Epithelial cell of alveolus of lung (primary cell): ENCODE results near the gene ARL10. TPM values are rescaled to one million over a fixed set of nuclear protein-coding genes. Genes with fewer than 3 reads are reported as not detected.

Experiments
- total RNA-seq: library from RNA; depleted of rRNA; stranded (reverse); fragments of >200 nt; gene quantifications from 2 replicates; pipeline ENCODE4 v1.2.1, GENCODE V29; 2015

Gene ARL10, protein sequence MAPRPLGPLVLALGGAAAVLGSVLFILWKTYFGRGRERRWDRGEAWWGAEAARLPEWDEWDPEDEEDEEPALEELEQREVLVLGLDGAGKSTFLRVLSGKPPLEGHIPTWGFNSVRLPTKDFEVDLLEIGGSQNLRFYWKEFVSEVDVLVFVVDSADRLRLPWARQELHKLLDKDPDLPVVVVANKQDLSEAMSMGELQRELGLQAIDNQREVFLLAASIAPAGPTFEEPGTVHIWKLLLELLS
- total RNA-seq: 5.7 and 20.5 TPM in 2 replicates

DNA sequence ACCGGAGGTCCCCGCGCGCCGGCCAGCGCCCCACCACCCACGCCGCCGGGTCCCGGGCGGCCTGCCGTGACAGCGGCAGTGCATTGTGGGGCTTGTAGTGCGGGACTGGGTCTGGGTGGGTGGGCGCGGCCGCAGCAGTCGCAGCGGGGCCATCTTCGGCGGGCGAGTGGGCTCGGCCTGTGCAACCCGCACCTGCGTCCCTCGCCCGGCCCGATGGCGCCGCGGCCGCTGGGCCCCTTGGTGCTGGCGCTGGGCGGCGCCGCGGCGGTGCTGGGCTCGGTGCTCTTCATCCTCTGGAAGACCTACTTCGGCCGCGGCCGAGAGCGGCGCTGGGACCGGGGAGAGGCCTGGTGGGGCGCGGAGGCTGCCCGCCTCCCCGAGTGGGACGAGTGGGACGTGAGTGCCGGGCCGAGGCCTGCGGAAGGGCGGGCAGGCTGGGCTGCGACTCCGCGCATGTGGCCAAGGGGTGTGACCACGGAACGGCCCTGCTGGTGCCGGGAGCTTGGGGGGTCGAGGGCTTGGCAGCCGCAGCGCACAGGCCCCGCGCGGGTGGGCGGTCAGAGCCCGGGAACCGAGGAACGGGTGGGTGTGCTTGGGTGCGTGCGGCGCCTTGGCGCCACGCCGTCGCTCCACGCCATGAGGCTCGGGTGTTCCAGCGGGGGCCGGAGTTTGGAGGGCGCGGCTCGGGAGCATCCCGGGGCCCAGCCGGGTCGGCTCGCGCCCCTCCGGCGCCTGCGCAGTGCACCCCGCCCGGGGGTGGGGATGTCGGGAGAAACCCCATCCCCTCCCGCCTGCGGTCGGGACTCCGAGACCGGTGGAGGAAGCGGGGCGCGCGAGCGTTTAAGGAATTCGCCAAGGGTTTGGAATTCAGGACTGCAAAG lies at the start of gene ARL10:
Gene ARL10 (plus strand): TSS at position 137 of the 881 bp plus-strand sequence. CDS start 77 bp downstream, at position 214.

DNA sequence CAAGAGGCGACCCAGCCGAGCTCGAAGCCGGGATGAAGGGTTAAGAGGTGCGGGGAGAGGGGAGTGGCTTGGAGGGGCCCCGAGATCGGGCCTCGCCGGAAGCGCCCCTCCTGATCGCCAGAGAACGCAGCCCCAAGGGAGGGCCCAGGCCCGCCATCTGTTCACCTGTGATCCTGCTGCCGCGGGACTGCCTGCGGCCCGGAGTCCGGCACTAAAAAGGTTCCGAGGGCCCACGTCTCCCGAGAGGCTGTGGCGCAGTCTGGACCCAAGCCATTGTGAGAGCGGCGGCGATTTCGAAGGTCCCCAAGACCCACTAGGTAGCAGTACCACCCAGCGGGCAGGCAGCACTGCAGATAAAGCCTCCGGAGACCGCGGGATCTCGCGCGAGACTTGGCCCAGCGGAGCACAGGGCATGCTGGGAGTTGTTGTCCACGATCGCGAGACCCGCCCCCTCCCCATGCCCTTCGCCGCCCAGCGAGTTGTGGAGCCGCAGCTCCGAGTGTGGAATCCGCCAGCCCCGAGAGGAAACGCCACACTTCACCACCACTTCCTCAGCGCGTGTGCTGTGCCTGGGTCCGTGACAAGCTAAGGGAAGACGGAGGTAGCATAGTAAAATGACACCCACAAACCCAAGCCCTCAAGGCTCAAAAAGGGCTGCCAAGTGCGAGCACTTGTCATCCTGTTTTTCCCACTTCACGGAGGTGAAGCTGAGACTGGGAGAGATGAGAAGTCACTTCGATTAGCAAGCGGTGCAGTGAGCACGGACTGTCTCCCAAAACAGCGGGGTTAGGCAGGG lies 3.7 kb upstream of the ARL10 start, which contains the start of gene KIAA1191:
Gene KIAA1191 (minus strand): TSS at position 328 of the 796 bp plus-strand sequence. CDS start 2,256 bp downstream, outside the sequence.

DNA sequence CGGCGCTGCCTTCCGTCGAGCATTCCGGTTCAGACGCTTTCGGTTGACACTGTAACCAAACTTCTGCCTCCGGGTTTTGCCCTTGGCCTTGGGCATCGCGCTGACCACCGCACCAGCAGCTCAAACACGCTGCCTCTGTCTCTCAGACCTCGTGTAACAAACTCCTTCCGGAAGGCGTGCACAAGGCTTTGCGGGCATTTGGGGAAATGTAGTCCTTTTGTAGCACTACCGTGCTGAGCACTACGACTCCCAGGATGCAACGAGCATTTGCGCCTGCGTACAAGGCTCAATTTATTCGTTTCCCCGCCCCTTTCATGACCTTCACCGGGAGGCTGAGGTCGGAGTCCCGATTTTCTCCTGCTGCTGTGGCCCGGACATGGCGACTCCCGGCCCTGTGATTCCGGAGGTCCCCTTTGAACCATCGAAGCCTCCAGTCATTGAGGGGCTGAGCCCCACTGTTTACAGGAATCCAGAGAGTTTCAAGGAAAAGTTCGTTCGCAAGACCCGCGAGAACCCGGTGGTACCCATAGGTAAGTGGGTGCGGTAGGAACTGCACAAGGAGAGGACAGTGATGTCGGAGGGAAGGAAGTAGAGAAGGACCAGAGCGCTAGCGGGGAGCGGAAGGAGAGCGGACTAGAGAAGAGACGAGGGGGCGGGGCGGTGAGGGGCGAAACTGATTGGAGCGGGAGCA lies 23.3 kb downstream of the ARL10 start, which contains the start of the genes HIGD2A and NOP16:
Gene HIGD2A (plus strand): TSS at position 308 of the 691 bp plus-strand sequence. CDS start 69 bp downstream, at position 377.
Gene NOP16 (minus strand): TSS at position 155 of the 691 bp plus-strand sequence. CDS start 59 bp downstream, at position 96.

DNA sequence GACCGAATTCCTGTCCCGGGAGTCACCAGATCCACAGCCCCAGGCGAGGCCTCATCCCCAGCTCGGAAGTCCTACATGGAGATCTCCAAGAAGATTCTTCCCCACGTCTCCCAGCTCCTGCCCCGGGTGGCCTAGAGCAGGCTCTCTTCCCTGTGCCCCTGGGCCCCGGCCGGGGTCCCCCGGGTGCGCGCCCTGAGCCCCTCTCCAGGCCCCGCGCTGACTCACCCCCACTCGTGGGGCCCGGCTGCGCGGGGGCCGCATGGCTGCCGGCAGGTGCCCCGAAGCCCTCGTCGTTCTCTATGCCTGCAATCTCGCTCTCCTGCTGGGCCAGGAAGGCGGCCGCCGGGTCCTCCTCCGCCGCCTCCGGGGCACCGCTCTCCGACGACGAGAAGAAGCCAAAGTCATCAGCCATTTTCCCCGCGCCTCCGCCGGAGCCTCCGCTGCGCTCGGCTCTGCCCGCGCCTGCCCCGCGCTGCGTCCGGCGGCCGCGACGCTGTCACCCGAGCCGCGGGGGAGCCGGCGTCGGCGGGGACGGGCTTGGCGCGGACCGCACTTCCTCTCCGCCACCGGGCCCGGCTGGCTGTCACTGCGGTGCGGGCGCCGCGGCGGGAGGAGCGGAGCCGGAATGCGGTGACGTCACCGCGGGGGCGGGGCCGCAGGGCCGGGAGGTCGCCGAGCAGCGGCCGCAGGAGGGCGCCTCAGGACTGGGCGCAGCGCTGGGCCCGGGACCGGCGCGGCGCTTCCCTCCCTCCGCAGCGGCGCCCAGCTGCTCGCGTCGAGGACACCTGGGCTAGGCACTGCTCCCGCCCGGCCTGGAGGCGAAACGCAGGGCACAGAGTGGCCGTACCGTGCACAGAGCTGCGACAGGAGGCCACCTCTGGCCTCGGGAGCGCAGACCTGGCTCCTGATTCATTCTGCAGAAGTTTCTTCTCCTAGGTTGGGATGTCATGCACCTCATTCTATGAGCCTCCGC lies 51.0 kb downstream of the ARL10 start, which contains the start of gene CLTB:
Gene CLTB (minus strand): TSS at position 588 of the 973 bp plus-strand sequence. CDS start 176 bp downstream, at position 412.

Other genes starting within 250 kb of the ARL10 start
- gene SIMC1, start 127.1 kb upstream of the ARL10 start, total RNA-seq: 14.1 and 24.4 TPM in 2 replicates
- 90.2 and 106 TPM in 2 replicates for gene KIAA1191, start 3.7 kb upstream of the ARL10 start, total RNA-seq
- gene NOP16, start 23.1 kb downstream of the ARL10 start, total RNA-seq: 7.4 and 14.0 TPM in 2 replicates
- 110 and 210 TPM in 2 replicates for gene HIGD2A, start 23.3 kb downstream of the ARL10 start, total RNA-seq
- 75.3 and 96.3 TPM in 2 replicates for gene CLTB, start 51.1 kb downstream of the ARL10 start, total RNA-seq
- 41.0 and 47.1 TPM in 2 replicates for gene FAF2, start 82.9 kb downstream of the ARL10 start, total RNA-seq
- 5.6 and 11.5 TPM in 2 replicates for gene RNF44, start 171.9 kb downstream of the ARL10 start, total RNA-seq
- not detected in 2 replicates for gene CDHR2, start 183.9 kb downstream of the ARL10 start, total RNA-seq
- gene GPRIN1, start 244.7 kb downstream of the ARL10 start, total RNA-seq: 4.5 and 12.0 TPM in 2 replicates